Stimulated activated CD8-positive, alpha-beta memory T cell treated with anti-CD3 and anti-CD28 coated beads, Interleukin-15, amount 100 ng/mL, for 48 hours (primary cell): Measurements from ENCODE around the gene POU6F1.
A peak's percentile ranks its signal among the peaks of the same experiment; 100 is the strongest.

Experiments used
- DNase-seq, 2 donors: peaks; one replicate each; pipeline ENCODE4 v3.0.0-alpha.2; 2020; ENCODE audit warnings: low read depth in 2 of 2

Gene POU6F1

GRCh38 chr12:51198568-51199365, 19.1 kb downstream of the POU6F1 start:
- no peak for DNase-seq

- no peak for DNase-seq
These were observed 19.9 kb downstream of the POU6F1 start for GRCh38 chr12:51197736-51198567.

- DNase-seq = no peak
These were observed 21.3 kb downstream of the POU6F1 start for GRCh38 chr12:51196547-51196946.

- no peak for DNase-seq
These were observed 22.0 kb downstream of the POU6F1 start for GRCh38 chr12:51195841-51196240.

GRCh38 chr12:51192284-51192671, 25.6 kb downstream of the POU6F1 start:
- no peak for DNase-seq

GRCh38 chr12:51191516-51192283, 26.2 kb downstream of the POU6F1 start:
- DNase-seq = no peak

- no peak for DNase-seq
These were observed 27.0 kb downstream of the POU6F1 start for GRCh38 chr12:51190820-51191219.

GRCh38 chr12:51189790-51190355, 28.0 kb downstream of the POU6F1 start:
- no peak for DNase-seq

- DNase-seq = no peak
These were observed 29.4 kb downstream of the POU6F1 start for GRCh38 chr12:51188359-51189051.

GRCh38 chr12:51187370-51187987, 30.4 kb downstream of the POU6F1 start:
- DNase-seq = no peak

- no peak for DNase-seq
These were observed 31.3 kb downstream of the POU6F1 start for GRCh38 chr12:51186465-51187085.

GRCh38 chr12:51185171-51185717, 32.6 kb downstream of the POU6F1 start:
- no peak for DNase-seq

- DNase-seq = no peak
These were observed 34.0 kb downstream of the POU6F1 start for GRCh38 chr12:51183816-51184215.

- DNase-seq = no peak
These were observed 34.5 kb downstream of the POU6F1 start for GRCh38 chr12:51183349-51183748.

GRCh38 chr12:51181558-51181957, 36.3 kb downstream of the POU6F1 start:
- DNase-seq = no peak

GRCh38 chr12:51177897-51178296, 40.0 kb downstream of the POU6F1 start:
- DNase-seq = no peak

GRCh38 chr12:51174501-51174900, 43.4 kb downstream of the POU6F1 start:
- no peak for DNase-seq

- DNase-seq = peak; percentile 91 to 92
These were observed 45.1 kb downstream of the POU6F1 start, which contains the start of gene TFCP2 for GRCh38 chr12:51172515-51173431. TFCP2 (minus strand) TSS chr12:51173135; CDS start chr12:51172422, 713 bp downstream.
